Liver (tissue), 9 donors: ENCODE measurements around the gene TNIP3. TPM values are rescaled to one million over a fixed set of nuclear protein-coding genes. Genes with fewer than 3 reads are reported as not detected.

Source experiments
- DNase-seq: peaks from one replicate; pipeline ENCODE4 v3.0.0-alpha.2; 2017; ENCODE audit warnings: low spot score
- H3K27ac ChIP-seq, 2 donors: one replicate each; pipeline ENCODE4 v1.7.0; 2013; ENCODE audit warnings: inconsistent platforms in 2 of 2, low read length in 2 of 2, control low read depth in 1 of 2, low read depth in 1 of 2, mild to moderate bottlenecking in 1 of 2
- H3K27me3 ChIP-seq, 4 donors: one replicate each; pipeline versions ENCODE4 v1.6.1 to v1.7.0; 2013; ENCODE audit warnings: low read length in 3 of 4, inconsistent platforms in 1 of 4, mild to moderate bottlenecking in 1 of 4, moderate library complexity in 1 of 4; ENCODE audit not compliant: control insufficient read depth in 4 of 4, insufficient read depth in 4 of 4
- H3K36me3 ChIP-seq, 4 donors: one replicate each; pipeline versions ENCODE4 v1.6.1 to v1.7.0; 2013; ENCODE audit warnings: low read length in 3 of 4, mild to moderate bottlenecking in 3 of 4, low read depth in 1 of 4, moderate library complexity in 1 of 4; ENCODE audit not compliant: control insufficient read depth in 4 of 4, insufficient read depth in 3 of 4
- H3K4me1 ChIP-seq, 4 donors: one replicate each; pipeline versions ENCODE4 v1.6.1 to v1.7.0; 2013; ENCODE audit warnings: low read length in 3 of 4, mild to moderate bottlenecking in 3 of 4, moderate library complexity in 1 of 4; ENCODE audit not compliant: control insufficient read depth in 4 of 4, insufficient read depth in 4 of 4
- H3K4me3 ChIP-seq, 3 donors: one replicate each; pipeline versions ENCODE4 v1.6.1 to v1.7.0; 2013; ENCODE audit warnings: low read length in 3 of 3, control low read depth in 1 of 3, low read depth in 1 of 3, mild to moderate bottlenecking in 1 of 3
- H3K9ac ChIP-seq, 2 donors: one replicate each; pipeline ENCODE4 v1.7.0; 2013; ENCODE audit warnings: low read length in 2 of 2, mild to moderate bottlenecking in 2 of 2, moderate library complexity in 2 of 2, control low read depth in 1 of 2, low read depth in 1 of 2
- H3K9me3 ChIP-seq, 4 donors: one replicate each; pipeline versions ENCODE4 v1.6.1 to v1.7.0; 2013; ENCODE audit warnings: low read length in 3 of 4; ENCODE audit not compliant: control insufficient read depth in 4 of 4
- ATF3 ChIP-seq: IDR thresholded peaks from 2 replicates; pipeline ENCODE4 v1.6.1; 2016; ENCODE audit warnings: antibody characterized with exemption
- CTCF ChIP-seq: fragments of 150-350 bp; IDR thresholded peaks from 2 replicates; pipeline ENCODE4 v1.5.1; 2017; ENCODE audit warnings: improper control_type of control experiment, low read depth, low read length; ENCODE audit not compliant: missing input control
- EGR1 ChIP-seq, 2 donors: IDR thresholded peaks; 2 replicates each; pipeline ENCODE4 v1.6.1; 2016 to 2018; ENCODE audit warnings: antibody characterized with exemption in 2 of 2, low read depth in 2 of 2
- FOXA1 ChIP-seq: IDR thresholded peaks from 2 replicates; pipeline ENCODE4 v1.6.1; 2016; ENCODE audit warnings: antibody characterized with exemption
- FOXA2 ChIP-seq: IDR thresholded peaks from 2 replicates; pipeline ENCODE4 v1.6.1; 2016; ENCODE audit warnings: antibody characterized with exemption
- GABPA ChIP-seq, 2 donors: IDR thresholded peaks in 1 of 2; conservative IDR thresholded peaks in 1 of 2; 2 replicates each; pipeline ENCODE4 v1.6.1; 2016; ENCODE audit warnings: antibody characterized with exemption in 2 of 2, mild to moderate bottlenecking in 1 of 2, moderate library complexity in 1 of 2
- HNF4A ChIP-seq, 2 donors: conservative IDR thresholded peaks; 2 replicates each; pipeline ENCODE4 v1.6.1; 2016; ENCODE audit warnings: antibody characterized with exemption in 2 of 2, mild to moderate bottlenecking in 2 of 2
- HNF4G ChIP-seq: IDR thresholded peaks from 2 replicates; pipeline ENCODE4 v1.6.1; 2016; ENCODE audit warnings: antibody characterized with exemption
- JUND ChIP-seq, 2 donors: IDR thresholded peaks; 2 replicates each; pipeline ENCODE4 v1.6.1; 2016; ENCODE audit warnings: antibody characterized with exemption in 2 of 2
- MAX ChIP-seq: IDR thresholded peaks from 2 replicates; pipeline ENCODE4 v1.6.1; 2016; ENCODE audit warnings: antibody characterized with exemption
- RAD21 ChIP-seq, 2 donors: IDR thresholded peaks; 2 replicates each; pipeline ENCODE4 v1.6.1; 2016; ENCODE audit warnings: antibody characterized with exemption in 2 of 2, mild to moderate bottlenecking in 2 of 2
- RXRA ChIP-seq, 2 donors: IDR thresholded peaks; 2 replicates each; pipeline ENCODE4 v1.6.1; 2017 to 2018; ENCODE audit warnings: antibody characterized with exemption in 2 of 2, mild to moderate bottlenecking in 1 of 2
- SP1 ChIP-seq: IDR thresholded peaks from 2 replicates; pipeline ENCODE4 v1.6.1; 2018; ENCODE audit warnings: antibody characterized with exemption, mild to moderate bottlenecking
- TAF1 ChIP-seq: conservative IDR thresholded peaks from 2 replicates; pipeline ENCODE4 v1.6.1; 2016; ENCODE audit warnings: antibody characterized with exemption, mild to moderate bottlenecking
- YY1 ChIP-seq: IDR thresholded peaks from 2 replicates; pipeline ENCODE4 v1.6.1; 2016; ENCODE audit warnings: antibody characterized with exemption, mild to moderate bottlenecking
- WGBS: extraction: QIAGEN DNeasy Blood & Tissue Kit; methylation state at CpG from one replicate; pipeline ENCODE4 v1.1.7; 2013; 5-methylcytosine and 5-hydroxymethylcytosine counted together
- polyA plus RNA-seq, 2 donors: library from polyadenylated mRNA; stranded (reverse) in 1 of 2; unstranded in 1 of 2; fragments of 200-250 nt in 1 of 2; fragments of >200 nt in 1 of 2; fragmentation: Nextera tagmentation in 1 of 2; extraction: Ambion mirVana in 1 of 2; gene quantifications; one replicate each; pipeline versions ENCODE4 v1.2.1 to v1.2.3, GENCODE V29; 2013 to 2015
- total RNA-seq, 2 donors: library from RNA; depleted of rRNA; stranded (reverse); fragments of >200 nt; gene quantifications; one replicate each; pipeline ENCODE4 v1.2.3, GENCODE V29; 2014
- TF ChIP-seq, protein P1 (sequence below): IDR thresholded peaks from 2 replicates; pipeline ENCODE4 v1.6.1; 2016; ENCODE audit warnings: antibody characterized with exemption
- donor health status: healthy.
- donor health status: healthy.
- donor health status: healthy.
- donor health status: healthy.
- donor health status: healthy.

Gene TNIP3
- total and polyA plus RNA-seq, 4 donors, result 0.02 to 0.25 TPM; not detected in 2

DNA sequence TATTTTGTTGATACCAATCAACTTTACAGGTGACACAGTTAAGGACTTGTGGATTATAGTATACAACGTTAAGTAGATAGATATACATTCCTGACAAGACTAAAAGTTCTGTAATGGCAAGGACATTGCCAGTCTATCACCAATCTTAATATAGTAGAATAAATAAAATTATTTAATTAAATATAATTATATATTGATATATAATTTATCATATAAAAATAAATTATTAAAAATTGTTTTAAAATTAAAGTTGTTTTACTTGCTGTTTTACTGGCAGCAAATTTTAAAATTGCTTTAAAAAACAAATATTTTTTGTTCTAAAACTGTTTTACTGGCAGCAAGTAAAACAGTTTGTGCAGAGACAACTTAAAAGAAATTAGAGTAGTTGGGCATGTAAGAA lies 18.7 kb downstream of the TNIP3 start (continued):
- no peak for TF ChIP-seq CTCF
- no peak for TF ChIP-seq RXRA (IDR thresholded peaks at IDR 0.05)

DNA sequence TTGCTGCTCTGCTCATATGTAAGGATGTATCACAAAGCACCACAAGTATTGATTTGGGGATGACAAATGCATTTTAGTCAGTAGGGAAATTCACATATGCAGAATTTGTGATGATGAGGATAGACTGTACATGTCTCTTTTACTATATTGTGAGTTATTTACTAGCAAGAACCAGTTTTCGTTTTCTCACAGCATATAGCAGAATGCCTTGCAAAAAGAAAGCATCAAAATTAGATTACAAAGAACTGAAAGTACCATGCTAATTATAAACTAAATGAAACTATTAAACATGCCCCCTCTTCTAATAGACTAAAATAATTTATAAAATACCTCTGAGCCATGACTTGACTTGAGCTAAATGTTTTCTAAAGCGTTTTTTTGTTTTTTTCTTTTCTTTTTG lies 20.1 kb downstream of the TNIP3 start:
- Histone ChIP-seq H3K9ac (no peak overlapping the region), H3K4me1 (no peaks in the 10 kb centered on the region), H3K36me3 (no peaks in the 10 kb centered on the region), H3K27me3 (no peaks in the 10 kb centered on the region), H3K9me3 (no peaks in the 10 kb centered on the region), H3K4me3 (no peak overlapping the region), H3K27ac (no peak overlapping the region)
- DNase-seq, result no peak
- WGBS, result 84% methylated on average over 2 of the region's 2 CpGs
- TF ChIP-seq GABPA (IDR thresholded peaks at IDR 0.05 in 1 of 2, conservative IDR thresholded peaks at IDR 0.05 in 1 of 2) (no peak), HNF4G (no peak), FOXA1 (no peak), FOXA2 (no peak), CTCF (no peak), ATF3 (no peak), HNF4A (conservative IDR thresholded peaks at IDR 0.05) (no peak), YY1 (no peak), RAD21 (IDR thresholded peaks at IDR 0.05) (no peak), SP1 (no peak), TAF1 (no peak)
- TF ChIP-seq, protein P1, sequence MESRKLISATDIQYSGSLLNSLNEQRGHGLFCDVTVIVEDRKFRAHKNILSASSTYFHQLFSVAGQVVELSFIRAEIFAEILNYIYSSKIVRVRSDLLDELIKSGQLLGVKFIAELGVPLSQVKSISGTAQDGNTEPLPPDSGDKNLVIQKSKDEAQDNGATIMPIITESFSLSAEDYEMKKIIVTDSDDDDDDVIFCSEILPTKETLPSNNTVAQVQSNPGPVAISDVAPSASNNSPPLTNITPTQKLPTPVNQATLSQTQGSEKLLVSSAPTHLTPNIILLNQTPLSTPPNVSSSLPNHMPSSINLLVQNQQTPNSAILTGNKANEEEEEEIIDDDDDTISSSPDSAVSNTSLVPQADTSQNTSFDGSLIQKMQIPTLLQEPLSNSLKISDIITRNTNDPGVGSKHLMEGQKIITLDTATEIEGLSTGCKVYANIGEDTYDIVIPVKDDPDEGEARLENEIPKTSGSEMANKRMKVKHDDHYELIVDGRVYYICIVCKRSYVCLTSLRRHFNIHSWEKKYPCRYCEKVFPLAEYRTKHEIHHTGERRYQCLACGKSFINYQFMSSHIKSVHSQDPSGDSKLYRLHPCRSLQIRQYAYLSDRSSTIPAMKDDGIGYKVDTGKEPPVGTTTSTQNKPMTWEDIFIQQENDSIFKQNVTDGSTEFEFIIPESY, result no peak

DNA sequence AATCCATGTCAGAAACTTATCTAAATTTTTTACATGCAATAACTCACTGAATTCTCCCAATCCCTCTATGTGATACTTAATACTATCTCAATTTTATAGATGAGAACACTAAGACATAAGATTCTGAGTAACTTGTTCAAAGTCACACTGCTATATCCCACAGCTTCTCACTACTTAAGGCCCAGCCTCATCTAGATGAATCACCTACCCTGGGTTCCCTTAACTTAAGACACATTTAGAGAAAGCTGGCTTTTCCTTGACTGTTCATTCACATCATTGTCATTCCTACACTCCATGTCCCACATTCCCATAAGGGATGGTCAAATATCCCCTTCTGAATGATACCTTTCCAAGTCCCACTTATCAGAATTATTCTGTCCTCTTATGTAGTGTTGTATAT lies 21.0 kb downstream of the TNIP3 start:
- H3K4me1 ChIP-seq, result no peaks in the 10 kb centered on the region
- no peak overlapping the region for H3K4me3 ChIP-seq
- H3K27ac ChIP-seq, result no peak overlapping the region
- no peak overlapping the region for H3K9ac ChIP-seq
- no peaks in the 10 kb centered on the region for H3K36me3 ChIP-seq
- no peak for DNase-seq
- no peaks in the 10 kb centered on the region for H3K27me3 ChIP-seq
- H3K9me3 ChIP-seq, result no peaks in the 10 kb centered on the region
- no peak for TF ChIP-seq JUND (IDR thresholded peaks at IDR 0.05)
- TF ChIP-seq CTCF, result no peak
- no peak for TF ChIP-seq RXRA (IDR thresholded peaks at IDR 0.05)
- no peak for TF ChIP-seq TAF1
- TF ChIP-seq ATF3, result no peak
- TF ChIP-seq EGR1 (IDR thresholded peaks at IDR 0.05; ENCODE audit: low read depth in 2 of 2), result no peak
- no peak for TF ChIP-seq FOXA2
- TF ChIP-seq MAX, result no peak
